Colonic mucosa (tissue), 4 donors: ENCODE data around the gene ELF3. TPM values are rescaled to one million over a fixed set of nuclear protein-coding genes. Genes with fewer than 3 reads are reported as not detected.

Source experiments
- DNase-seq: peaks from one replicate; pipeline ENCODE4 v3.0.0-alpha.2; 2020
- H3K27ac ChIP-seq: fragments of 200-600 bp; one replicate; pipeline ENCODE4 v1.8.0; 2021
- H3K27me3 ChIP-seq: fragments of 200-600 bp; one replicate; pipeline ENCODE4 v1.8.0; 2021
- H3K36me3 ChIP-seq: fragments of 200-600 bp; one replicate; pipeline ENCODE4 v1.8.0; 2021
- H3K4me1 ChIP-seq: fragments of 200-600 bp; one replicate; pipeline ENCODE4 v1.8.0; 2021; ENCODE audit warnings: mild to moderate bottlenecking
- H3K4me3 ChIP-seq: fragments of 200-600 bp; one replicate; pipeline ENCODE4 v1.8.0; 2021
- H3K9ac ChIP-seq, 2 donors: one replicate each; pipeline ENCODE4 v1.7.0; 2013; ENCODE audit warnings: control low read depth in 2 of 2, low read depth in 2 of 2, low read length in 2 of 2
- H3K9me3 ChIP-seq: fragments of 200-600 bp; one replicate; pipeline ENCODE4 v1.8.0; 2021
- intact Hi-C: fragments of 100-400 bp; cut with DNase I; formaldehyde crosslinking; loops from one replicate; pipeline ENCODE4 v1.14.1; 2022
- total RNA-seq, 2 donors: library from RNA; stranded (reverse); fragmentation: NEBNext Ultra II Directional in 1 of 2; extraction: Animal tissue kit (Norgen Biotek cat#: 25700) in 1 of 2; gene quantifications; one replicate each; pipeline ENCODE4 v1.2.1, GENCODE V29; 2021
- TF ChIP-seq, protein P1 (sequence below): fragments of 200-600 bp; IDR thresholded peaks from one replicate; pipeline ENCODE4 v1.8.0; 2022; ENCODE audit warnings: antibody characterized with exemption, mild to moderate bottlenecking
- donor health status: healthy.
- donor health status: DM: no; HTN: no; CAD: no.
- donor health status: DM: no; HTN: no; CAD: no.

ELF3 gene
- total RNA-seq, 2 donors from 2014 or later = 749 to 1,162 TPM

DNA sequence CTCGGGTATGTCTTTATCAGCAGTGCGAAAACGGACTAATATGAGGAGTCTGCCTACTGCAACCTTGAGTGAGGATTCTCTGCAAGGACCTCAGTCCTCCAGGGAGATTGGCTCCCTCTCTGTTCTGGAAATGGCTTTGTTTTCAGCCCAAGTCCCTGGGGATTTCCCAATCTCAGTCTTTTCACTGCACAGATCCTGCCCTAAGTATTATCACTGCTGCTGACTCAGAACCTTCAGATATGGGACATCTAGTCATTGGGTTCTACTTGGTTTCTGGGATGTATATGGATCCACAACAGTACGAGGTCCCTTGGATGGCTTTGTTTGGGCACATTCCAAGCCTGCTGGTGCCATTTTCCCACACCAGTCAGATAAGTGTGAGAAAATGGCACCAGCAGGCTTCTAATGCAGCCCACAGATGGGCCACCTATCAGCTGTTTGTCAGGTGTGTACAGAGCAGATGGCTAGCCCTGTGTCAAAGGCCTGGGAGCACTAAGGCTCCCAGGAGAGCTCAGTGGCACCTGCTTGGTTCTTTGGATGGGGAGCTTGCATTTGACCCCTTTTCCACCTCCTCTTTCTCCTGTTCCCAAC, 27.4 kb downstream of the ELF3 start:
- no peak for DNase-seq
- TF ChIP-seq, protein P1, sequence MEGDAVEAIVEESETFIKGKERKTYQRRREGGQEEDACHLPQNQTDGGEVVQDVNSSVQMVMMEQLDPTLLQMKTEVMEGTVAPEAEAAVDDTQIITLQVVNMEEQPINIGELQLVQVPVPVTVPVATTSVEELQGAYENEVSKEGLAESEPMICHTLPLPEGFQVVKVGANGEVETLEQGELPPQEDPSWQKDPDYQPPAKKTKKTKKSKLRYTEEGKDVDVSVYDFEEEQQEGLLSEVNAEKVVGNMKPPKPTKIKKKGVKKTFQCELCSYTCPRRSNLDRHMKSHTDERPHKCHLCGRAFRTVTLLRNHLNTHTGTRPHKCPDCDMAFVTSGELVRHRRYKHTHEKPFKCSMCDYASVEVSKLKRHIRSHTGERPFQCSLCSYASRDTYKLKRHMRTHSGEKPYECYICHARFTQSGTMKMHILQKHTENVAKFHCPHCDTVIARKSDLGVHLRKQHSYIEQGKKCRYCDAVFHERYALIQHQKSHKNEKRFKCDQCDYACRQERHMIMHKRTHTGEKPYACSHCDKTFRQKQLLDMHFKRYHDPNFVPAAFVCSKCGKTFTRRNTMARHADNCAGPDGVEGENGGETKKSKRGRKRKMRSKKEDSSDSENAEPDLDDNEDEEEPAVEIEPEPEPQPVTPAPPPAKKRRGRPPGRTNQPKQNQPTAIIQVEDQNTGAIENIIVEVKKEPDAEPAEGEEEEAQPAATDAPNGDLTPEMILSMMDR = no peak

DNA sequence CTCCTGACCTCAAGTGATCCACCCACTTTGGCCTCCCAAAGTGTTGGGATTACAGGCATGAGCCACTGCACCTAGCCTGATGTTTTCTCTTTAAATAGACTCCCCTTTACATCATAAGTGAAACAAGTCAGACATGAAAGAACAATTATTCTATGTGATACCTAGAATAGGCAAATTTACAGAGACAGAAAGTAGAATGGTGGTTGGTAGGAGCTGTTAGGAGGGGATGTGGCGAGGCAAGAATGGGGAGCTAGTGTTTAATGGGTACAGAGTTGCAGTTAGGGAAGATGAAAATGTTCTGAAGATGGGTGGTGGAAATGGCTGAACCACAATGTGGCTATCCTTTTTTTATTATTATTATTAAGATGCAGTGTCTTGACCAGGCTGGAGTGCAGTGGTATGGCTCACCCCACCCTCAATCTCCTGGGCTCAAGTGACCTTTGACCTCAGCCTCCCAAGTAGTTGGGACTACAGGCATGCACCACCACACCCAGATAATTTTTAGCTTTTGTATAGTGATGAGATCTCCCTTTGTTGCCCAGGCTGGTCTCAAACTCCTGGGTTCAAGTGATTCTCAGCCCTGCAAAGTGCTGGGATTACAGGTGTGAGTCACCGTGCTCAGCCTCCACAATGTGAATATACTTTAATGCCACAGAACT, 28.4 kb downstream of the ELF3 start:
- Histone ChIP-seq H3K27me3 (no peaks in the 10 kb centered on the region), H3K4me1 (no peaks in the 10 kb centered on the region), H3K4me3 (no peak overlapping the region), H3K36me3 (no peaks in the 10 kb centered on the region), H3K27ac (no peak overlapping the region), H3K9ac (no peak overlapping the region), H3K9me3 (no peaks in the 10 kb centered on the region)
- intact Hi-C loops = no loop called here
- TF ChIP-seq, protein P1 = no peak
- no peak for DNase-seq

More for the DNA sequence above, 27.4 kb downstream of the ELF3 start:
- H3K9me3 ChIP-seq = no peaks in the 10 kb centered on the region
- no peak overlapping the region for H3K27ac ChIP-seq
- no peak overlapping the region for H3K4me3 ChIP-seq
- no peaks in the 10 kb centered on the region for H3K4me1 ChIP-seq
- H3K9ac ChIP-seq = no peak overlapping the region
- intact Hi-C loops = no loop called here
- no peaks in the 10 kb centered on the region for H3K36me3 ChIP-seq
- H3K27me3 ChIP-seq = no peaks in the 10 kb centered on the region

DNA sequence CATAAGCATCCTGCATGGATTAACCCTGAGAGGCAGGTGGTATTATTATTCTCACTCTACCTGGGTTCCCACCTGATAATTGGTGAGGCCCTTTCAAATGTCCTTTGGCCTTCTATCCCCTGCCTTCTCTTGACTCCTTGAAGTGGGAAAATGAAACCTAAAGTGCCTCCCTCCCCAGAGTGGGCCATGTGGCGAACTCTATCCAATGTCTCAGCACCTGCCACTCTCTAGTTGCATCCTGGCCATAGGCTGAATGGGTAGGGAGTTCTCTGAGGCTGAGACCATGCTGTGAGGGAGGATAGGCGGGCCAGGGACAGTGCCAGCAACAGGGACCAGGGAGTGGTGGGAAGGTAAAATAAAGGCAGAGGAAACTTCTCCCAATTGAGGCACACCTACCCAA, 35.3 kb downstream of the ELF3 start:
- Histone ChIP-seq H3K4me3 (no peak overlapping the region), H3K4me1 (peaks cover 10% of the 10 kb centered on the region), H3K36me3 (no peaks in the 10 kb centered on the region), H3K27ac (peak overlapping the region; percentile 97), H3K27me3 (no peaks in the 10 kb centered on the region), H3K9me3 (no peaks in the 10 kb centered on the region), H3K9ac (peak overlapping the region in 1 of 2 donors; percentile 85)
- DNase-seq = peak; percentile 42
- TF ChIP-seq, protein P1 = no peak
- intact Hi-C loops = no loop called here

DNA sequence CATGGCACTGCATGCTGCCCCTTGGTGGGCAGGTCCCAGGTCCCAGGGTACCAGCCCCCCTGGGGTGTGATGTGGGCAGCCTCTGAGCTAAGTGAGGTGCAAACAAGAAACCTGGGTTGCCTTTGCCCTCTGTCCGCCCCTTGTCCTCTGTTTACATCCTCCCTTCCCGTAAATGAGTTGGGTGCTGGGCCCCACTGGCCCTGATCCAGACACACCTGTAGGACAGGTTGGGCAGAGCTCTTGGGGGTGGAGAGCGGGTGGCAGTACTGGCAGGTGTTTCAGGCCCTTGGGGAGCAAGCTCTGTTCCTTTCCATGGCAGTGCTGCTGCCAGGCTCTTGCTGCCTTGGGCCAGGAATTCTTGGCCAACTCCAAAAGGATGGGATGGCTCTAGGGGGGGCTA, 35.8 kb downstream of the ELF3 start:
- intact Hi-C loops = no loop called here
- Histone ChIP-seq H3K36me3 (no peaks in the 10 kb centered on the region), H3K4me1 (peaks cover 10% of the 10 kb centered on the region), H3K9me3 (no peaks in the 10 kb centered on the region), H3K27ac (peak overlapping the region; percentile 97), H3K27me3 (no peaks in the 10 kb centered on the region), H3K4me3 (no peak overlapping the region), H3K9ac (peak overlapping the region; percentile 31 to 85)
- peak; percentile 97 for DNase-seq
- TF ChIP-seq, protein P1 = no peak

DNA sequence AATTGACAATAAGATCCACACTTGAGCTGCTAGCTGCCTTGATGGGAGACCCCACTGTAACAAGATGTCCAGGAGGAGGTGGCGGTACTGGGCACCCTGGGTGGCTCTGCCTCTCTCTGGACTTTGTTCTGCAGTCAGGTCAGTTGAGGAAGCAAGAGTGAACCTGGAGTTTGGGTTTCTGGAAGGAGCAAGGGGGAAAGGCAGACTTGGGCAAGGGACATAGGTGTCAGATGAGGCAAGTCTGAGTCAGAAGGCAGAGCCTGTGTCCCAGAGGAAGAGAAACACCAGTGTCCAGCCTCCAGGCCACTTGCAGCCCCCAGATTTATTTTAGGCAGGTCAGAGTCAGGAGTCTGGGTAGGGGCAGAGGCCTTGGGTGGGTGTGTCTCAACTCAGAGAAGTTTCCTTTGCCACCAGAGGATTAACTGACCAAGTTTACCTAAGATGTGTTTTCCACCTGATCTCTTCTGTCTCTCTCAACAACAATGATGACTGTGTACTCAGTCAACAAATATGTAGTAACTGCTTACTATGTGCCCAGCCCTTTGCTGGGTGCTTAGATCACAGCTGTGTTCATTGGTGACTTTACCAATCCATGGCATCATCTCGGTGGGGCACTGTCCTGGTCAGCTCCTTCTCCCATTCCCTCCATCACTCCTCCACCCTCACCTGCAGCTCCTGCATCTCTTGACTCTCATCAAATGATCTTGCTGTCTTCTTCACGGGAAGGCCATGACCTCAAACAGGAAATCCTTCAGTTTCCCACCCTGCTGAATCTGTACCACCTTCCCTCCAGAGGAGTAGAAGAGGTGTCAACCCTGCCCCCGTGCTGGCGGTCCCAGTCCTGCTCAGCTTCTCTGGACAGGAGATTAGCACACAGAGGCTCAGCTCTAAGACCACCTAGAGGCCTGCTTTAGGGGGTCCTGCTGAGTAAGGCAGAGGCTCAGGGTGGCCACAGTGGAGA, 36.6 kb downstream of the ELF3 start:
- peaks cover 10% of the 10 kb centered on the region for H3K4me1 ChIP-seq
- peak; percentile 62 for DNase-seq
- intact Hi-C loops = no loop called here

More for the DNA sequence above, 36.6 kb downstream of the ELF3 start:
- no peaks in the 10 kb centered on the region for H3K36me3 ChIP-seq
- no peaks in the 10 kb centered on the region for H3K27me3 ChIP-seq
- H3K27ac ChIP-seq = peak overlapping the region; percentile 97
- TF ChIP-seq, protein P1 = no peak
- peak overlapping the region; percentile 31 to 85 for H3K9ac ChIP-seq
- no peak overlapping the region for H3K4me3 ChIP-seq
- H3K9me3 ChIP-seq = no peaks in the 10 kb centered on the region
